K562 (cell line): ENCODE measurements around the gene DUSP9. TPM values are rescaled to one million over a fixed set of nuclear protein-coding genes. Genes with fewer than 3 reads are reported as not detected.

Experiments used
- ATAC-seq: fragments of 200-7000 bp; cut with Tn5 transposase; 3 replicates; pipeline ENCODE4 v1.9.1; 2020; ENCODE audit warnings: moderate library complexity
- BruUV-seq: library from RNA; stranded (reverse); fragments of 400-500 nt; replicated peaks from 2 replicates; lab custom pipeline; 2021; lab: Mats Ljungman, UMichigan
- CTCF ChIA-PET: fragments of 300-600 bp; formaldehyde crosslinking; extraction: SDS; loops from one replicate; lab custom pipeline; 2021; ENCODE audit warnings: low intra/inter-chr PET ratio; lab: Yijun Ruan, JAX
- POLR2A ChIA-PET: fragments of 300-600, 350-650 bp; sonication (Branson Sonifier 250); formaldehyde crosslinking; extraction: SDS; loops from one replicate; lab custom pipeline; 2021; ENCODE audit warnings: antibody characterized with exemption, inconsistent platforms; lab: Yijun Ruan, JAX
- DNase-seq, 4 experiments: peaks; one replicate each; pipeline versions ENCODE4 v3.0.0 to v3.0.0-alpha.2; 2011 to 2018; ENCODE audit warnings: low spot score in 3 of 4, mixed read lengths in 3 of 4; ENCODE audit errors: extremely low read depth in 1 of 4
- FAIRE-seq: peaks from 2 replicates; lab custom pipeline; 2011; peaks lifted over from hg19 to GRCh38; lab: Jason Lieb, UNC
- H2AFZ ChIP-seq: 2 replicates; pipeline ENCODE4 v1.6.0; 2011; ENCODE audit warnings: low read depth, low read length, control low read depth, inconsistent platforms
- H3K27ac ChIP-seq: fragments of 200-600 bp; 3 replicates; pipeline ENCODE4 v1.8.0; 2011; ENCODE audit warnings: low read depth, mild to moderate bottlenecking, control low read depth, inconsistent platforms, low read length, moderate library complexity, mixed read lengths; ENCODE audit errors: extremely low read depth
- H3K27me3 ChIP-seq, 2 experiments: fragments of 300-600 bp in 1 of 2; 2 replicates in 1 of 2; 3 replicates in 1 of 2; pipeline versions ENCODE4 v1.6.0 to v1.8.0; 2011; ENCODE audit warnings: inconsistent platforms in 2 of 2, low read length in 2 of 2, mild to moderate bottlenecking in 1 of 2, mixed read lengths in 1 of 2, moderate library complexity in 1 of 2; ENCODE audit not compliant: control insufficient read depth in 2 of 2, insufficient read depth in 2 of 2
- H3K36me3 ChIP-seq: fragments of 300-600 bp; 3 replicates; pipeline ENCODE4 v1.8.0; 2011; ENCODE audit warnings: mild to moderate bottlenecking, low read length, inconsistent platforms; ENCODE audit not compliant: control insufficient read depth, insufficient read depth
- H3K4me1 ChIP-seq, 2 experiments: fragments of 200-600 bp in 1 of 2; replicated peaks in 1 of 2; 2 replicates in 1 of 2; 3 replicates in 1 of 2; pipeline versions ENCODE4 v1.5.1 to v1.8.0; 2011; ENCODE audit warnings: inconsistent platforms in 2 of 2, low read length in 2 of 2, mild to moderate bottlenecking in 1 of 2, mixed read lengths in 1 of 2, moderate library complexity in 1 of 2; ENCODE audit not compliant: control insufficient read depth in 2 of 2, insufficient read depth in 2 of 2
- H3K4me2 ChIP-seq: 2 replicates; pipeline ENCODE4 v1.6.1; 2011; ENCODE audit warnings: low read length, control low read depth, inconsistent platforms, mixed read lengths; ENCODE audit not compliant: insufficient read depth
- H3K4me3 ChIP-seq: fragments of 200-600 bp; sonication (generic), shearing (Covaris generic); 2 replicates; pipeline ENCODE4 v1.5.1; 2016; ENCODE audit warnings: control low read depth, inconsistent platforms
- H3K79me2 ChIP-seq: fragments of 200-600 bp; 3 replicates; pipeline ENCODE4 v1.8.0; 2011; ENCODE audit warnings: low read length, inconsistent platforms; ENCODE audit not compliant: control insufficient read depth, insufficient read depth
- H3K9ac ChIP-seq, 2 experiments: 2 replicates each; pipeline versions ENCODE4 v1.6.0 to v1.6.1; 2011; ENCODE audit warnings: low read depth in 2 of 2, low read length in 2 of 2, control low read depth in 1 of 2, inconsistent platforms in 1 of 2, mild to moderate bottlenecking in 1 of 2, mixed read lengths in 1 of 2; ENCODE audit not compliant: insufficient read depth in 1 of 2
- H3K9me1 ChIP-seq: one replicate; pipeline ENCODE4 v1.6.0; 2011; ENCODE audit warnings: inconsistent platforms, mild to moderate bottlenecking, low read length, moderate library complexity; ENCODE audit not compliant: control insufficient read depth, insufficient read depth
- H3K9me3 ChIP-seq: replicated peaks from 2 replicates; pipeline ENCODE4 v1.5.1; 2011; ENCODE audit warnings: low read depth, low read length, inconsistent platforms; ENCODE audit not compliant: control insufficient read depth, insufficient read depth
- H4K20me1 ChIP-seq: replicated peaks from 2 replicates; pipeline ENCODE4 v1.6.1; 2011; ENCODE audit warnings: low read length, inconsistent platforms, mixed read lengths; ENCODE audit not compliant: control insufficient read depth, insufficient read depth
- BCL6 ChIP-seq: fragments of 250-450 bp; sonication (Bioruptor Pico); IDR thresholded peaks from 2 replicates; pipeline ENCODE4 v1.4.0; 2020
- E2F6 ChIP-seq, 2 experiments: IDR thresholded peaks; 2 replicates each; pipeline ENCODE4 v1.6.1; 2011; ENCODE audit warnings: borderline replicate concordance in 1 of 2, control low read depth in 1 of 2, low read depth in 1 of 2, low read length in 1 of 2, mild to moderate bottlenecking in 1 of 2, mixed read lengths in 1 of 2, moderate library complexity in 1 of 2; ENCODE audit not compliant: insufficient read depth in 1 of 2, insufficient read length in 1 of 2, poor library complexity in 1 of 2, severe bottlenecking in 1 of 2; ENCODE audit errors: extremely low read depth in 1 of 2
- ZNF280B ChIP-seq: fragments of 250-450 bp; sonication (Bioruptor Pico); IDR thresholded peaks from 2 replicates; pipeline ENCODE4 v1.5.1; 2021; ENCODE audit warnings: mild to moderate bottlenecking
- ZNF695 ChIP-seq: fragments of 450-650 bp; formaldehyde crosslinking; IDR thresholded peaks from 2 replicates; pipeline ENCODE4 v1.4.0; 2020; ENCODE audit warnings: mild to moderate bottlenecking, moderate library complexity
- ZNF77 ChIP-seq: fragments of 250-450 bp; sonication (Bioruptor Pico); IDR thresholded peaks from 2 replicates; pipeline ENCODE4 v1.5.0; 2020
- WGBS: fragments of 100-300 bp; shearing (Covaris generic); methylation state at CpG from one replicate; pipeline ENCODE4 v1.1.6; 2016; ENCODE audit warnings: low coverage, mixed read lengths; ENCODE audit not compliant: insufficient coverage; ENCODE audit errors: missing lambda C conversion rate; 5-methylcytosine and 5-hydroxymethylcytosine counted together
- in situ Hi-C: fragments of 300-500 bp; cut with MboI; formaldehyde crosslinking; loops from 4 replicates; pipeline ENCODE4 v1.15.0; 2018; ENCODE audit warnings: inconsistent platforms, mixed read lengths
- intact Hi-C: fragments of 100-400 bp; cut with micrococcal nuclease; formaldehyde crosslinking; loops from 2 replicates; pipeline ENCODE4 v1.14.2; 2022
- polyA plus RNA-seq, 8 experiments: library from polyadenylated mRNA; depleted of rRNA in 4 of 8; stranded (reverse) in 5 of 8; unstranded in 3 of 8; fragments of >200 nt; fragmentation: Nextera tagmentation in 2 of 8; fragmentation: Illumina TruSeq in 1 of 8; extraction: Ambion mirVana in 2 of 8; extraction: Trizol in 1 of 8; gene quantifications; 2 replicates each; pipeline versions ENCODE4 v1.2.1 to v1.2.3, GENCODE V29; 2011 to 2014; ENCODE audit warnings: inconsistent platforms in 1 of 8, missing spikeins in 1 of 8
- total RNA-seq, 7 experiments: library from RNA; depleted of rRNA in 6 of 7; stranded (reverse); fragments of >200 nt in 6 of 7; fragmentation: Illumina TruSeq in 2 of 7; extraction: Trizol in 2 of 7; gene quantifications; 2 replicates each; pipeline versions ENCODE4 v1.2.1 to v1.2.3, GENCODE V29; 2011 to 2021; ENCODE audit warnings: low replicate concordance in 1 of 7

DUSP9 gene
- total and polyA plus RNA-seq, 9 of the 15 experiments (the other 6 are each of a cell fraction or from before 2014, with no cell fraction given), result 0.11 to 14.1 (median 5.5) TPM

GRCh38 chrX:153645151-153645550 lies 1.9 kb upstream of the DUSP9 start:
- FAIRE-seq (no peak), DNase-seq (no peak), ATAC-seq (no peak)
- peaks cover 0 to 6% of the 10 kb centered on the region in 2 experiments; a peak in 1 of 5 replicates for H3K27me3 ChIP-seq
- no peaks in the 10 kb centered on the region for H4K20me1 ChIP-seq
- no TSS peak for BruUV-seq
- no peaks in the 10 kb centered on the region for H3K36me3 ChIP-seq
- H3K9me1 ChIP-seq, result no peaks in the 10 kb centered on the region
- in situ Hi-C loops, result no loop called here
- 31% methylated on average over 6 of the region's 6 CpGs for WGBS
- H2AFZ ChIP-seq, result no peak overlapping the region
- CTCF ChIA-PET, result no interaction called here
- TF ChIP-seq ZNF695 (CRISPR knock-in tag) (no peak), ZNF280B (no peak), ZNF77 (no peak), E2F6 (IDR thresholded peaks at IDR 0.05; ENCODE audit: borderline replicate concordance in 1 of 2, extremely low read depth in 1 of 2, insufficient read depth in 1 of 2, insufficient read length in 1 of 2, low read depth in 1 of 2, low read length in 1 of 2, poor library complexity in 1 of 2, severe bottlenecking in 1 of 2) (no peak), BCL6 (CRISPR knock-in tag) (no peak)
- TF ChIP-seq, all 486 proteins: peak for 0
- no peak overlapping the region for H3K4me2 ChIP-seq
- H3K4me3 ChIP-seq, result no peak overlapping the region
- intact Hi-C loops, result loop anchor here (5.0 kb wide), 3 partner anchors 33 to 108 kb away; no protein-coding TSS in a partner anchor
- no peak overlapping the region for H3K27ac ChIP-seq
- POLR2A ChIA-PET, result interaction anchor here (0.6 kb wide), 1 partner anchor 57 kb away, joined by 3 read pairs; no protein-coding TSS in a partner anchor
- no peaks in the 10 kb centered on the region for H3K9me3 ChIP-seq
- H3K4me1 ChIP-seq, result peaks cover 7 to 78% of the 10 kb centered on the region in 2 experiments; a peak in 3 of 5 replicates
- no peak overlapping the region for H3K9ac ChIP-seq
- H3K79me2 ChIP-seq, result no peaks in the 10 kb centered on the region
